HK-2 (cell line): ENCODE measurements around the gene CYP1B1.
"Not testable (repeated sequence)": the region's sequence is repeated elsewhere in the genome, so short reads cannot be mapped to it uniquely, and the experiment has no call there.

Experiments used
- DNase-seq: peaks from one replicate; pipeline ENCODE4 v3.0.0-alpha.2; 2018; ENCODE audit not compliant: unreplicated experiment

Gene CYP1B1

GRCh38 chr2:38032946-38033345 lies 43.0 kb downstream of the CYP1B1 start:
- DNase-seq = no peak

- no peak for DNase-seq
These were observed 45.2 kb downstream of the CYP1B1 start for GRCh38 chr2:38030635-38031355.

- DNase-seq = no peak
These were observed 46.4 kb downstream of the CYP1B1 start for GRCh38 chr2:38029512-38029911.

- DNase-seq = no peak
These were observed 47.1 kb downstream of the CYP1B1 start for GRCh38 chr2:38028829-38029228.

GRCh38 chr2:38026846-38027245 lies 49.1 kb downstream of the CYP1B1 start:
- no peak for DNase-seq

- DNase-seq = no peak
These were observed 54.4 kb downstream of the CYP1B1 start for GRCh38 chr2:38021589-38021988.

- DNase-seq = not testable (repeated sequence)
These were observed 55.4 kb downstream of the CYP1B1 start for GRCh38 chr2:38020359-38021069.

- no peak for DNase-seq
These were observed 58.1 kb downstream of the CYP1B1 start for GRCh38 chr2:38017836-38018235.
